Activated CD8-positive, alpha-beta memory T cell treated with anti-CD3 and anti-CD28 coated beads for 24 hours (primary cell): ENCODE measurements around the gene GAMT.

Source experiments
- DNase-seq: peaks from one replicate; pipeline ENCODE4 v3.0.0-alpha.2; 2020

Gene GAMT

DNA sequence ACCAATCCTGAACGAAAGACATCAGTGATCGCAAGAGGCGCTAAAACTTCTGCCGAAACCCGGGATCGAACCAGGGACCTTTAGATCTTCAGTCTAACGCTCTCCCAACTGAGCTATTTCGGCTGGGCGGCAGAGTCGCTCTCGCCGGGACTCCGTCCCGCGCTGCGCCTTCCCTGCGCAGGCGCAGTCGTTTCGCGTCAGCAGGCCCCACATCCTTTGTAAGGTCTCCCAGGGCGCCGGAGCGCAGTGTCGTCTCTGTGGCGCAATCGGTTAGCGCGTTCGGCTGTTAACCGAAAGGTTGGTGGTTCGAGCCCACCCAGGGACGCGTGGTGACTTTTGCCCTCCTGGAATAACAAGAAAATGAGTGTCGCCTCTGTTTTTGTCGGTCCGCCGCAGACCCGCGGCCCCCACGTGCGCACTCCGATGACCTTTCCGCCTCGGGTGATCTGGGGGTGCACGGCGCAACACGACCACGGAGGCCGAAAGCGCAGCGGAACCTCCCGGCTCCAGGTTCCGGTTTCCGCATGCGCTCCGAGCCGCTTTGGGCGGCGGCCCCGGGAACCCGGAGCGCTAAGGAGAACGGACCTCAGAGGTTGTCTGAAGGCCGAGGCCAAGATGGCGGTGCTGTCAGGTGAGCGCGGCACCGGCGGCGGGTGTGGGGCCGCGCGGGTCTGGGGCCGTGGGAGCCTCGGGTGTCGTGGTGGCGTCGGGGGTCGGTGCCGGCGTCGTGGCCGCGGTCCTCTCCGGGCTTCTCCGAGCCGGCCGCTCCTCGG lies 17.8 kb downstream of the GAMT start, which contains the start of gene NDUFS7:
Gene NDUFS7 (plus strand): TSS at position 596 of the 773 bp plus-strand sequence. CDS start 20 bp downstream, at position 616.
- peak; percentile 100 for DNase-seq

GRCh38 chr19:1383017-1383311 lies 18.4 kb downstream of the GAMT start:
- no peak for DNase-seq

GRCh38 chr19:1382250-1382649 lies 19.1 kb downstream of the GAMT start:
- no peak for DNase-seq

DNA sequence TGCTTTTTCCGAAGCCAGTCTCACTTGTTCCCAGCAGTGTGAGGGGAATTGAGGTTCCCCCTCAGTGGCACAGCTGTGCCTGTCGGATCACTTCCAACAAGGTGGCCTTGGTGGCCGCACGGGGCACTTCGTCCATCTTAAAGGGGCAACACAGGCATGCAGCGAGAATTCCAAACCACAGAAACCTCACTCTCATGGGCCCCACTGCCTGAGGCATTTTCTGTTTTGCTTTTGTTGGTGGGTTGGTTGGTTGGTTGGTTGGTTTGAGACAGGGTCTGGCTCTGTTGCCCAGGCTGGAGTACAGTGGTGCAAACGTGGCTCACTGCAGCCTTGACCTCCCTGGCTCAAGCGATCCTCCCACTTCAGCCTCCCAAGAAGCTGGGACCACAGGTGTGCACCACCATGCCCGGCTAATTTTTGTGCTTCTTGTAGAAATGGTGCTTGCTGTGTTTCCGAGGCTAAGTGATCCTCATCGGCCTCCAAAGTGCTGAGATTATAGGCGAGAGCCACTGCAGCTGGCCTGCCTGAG lies 21.3 kb downstream of the GAMT start:
- DNase-seq: no peak

DNA sequence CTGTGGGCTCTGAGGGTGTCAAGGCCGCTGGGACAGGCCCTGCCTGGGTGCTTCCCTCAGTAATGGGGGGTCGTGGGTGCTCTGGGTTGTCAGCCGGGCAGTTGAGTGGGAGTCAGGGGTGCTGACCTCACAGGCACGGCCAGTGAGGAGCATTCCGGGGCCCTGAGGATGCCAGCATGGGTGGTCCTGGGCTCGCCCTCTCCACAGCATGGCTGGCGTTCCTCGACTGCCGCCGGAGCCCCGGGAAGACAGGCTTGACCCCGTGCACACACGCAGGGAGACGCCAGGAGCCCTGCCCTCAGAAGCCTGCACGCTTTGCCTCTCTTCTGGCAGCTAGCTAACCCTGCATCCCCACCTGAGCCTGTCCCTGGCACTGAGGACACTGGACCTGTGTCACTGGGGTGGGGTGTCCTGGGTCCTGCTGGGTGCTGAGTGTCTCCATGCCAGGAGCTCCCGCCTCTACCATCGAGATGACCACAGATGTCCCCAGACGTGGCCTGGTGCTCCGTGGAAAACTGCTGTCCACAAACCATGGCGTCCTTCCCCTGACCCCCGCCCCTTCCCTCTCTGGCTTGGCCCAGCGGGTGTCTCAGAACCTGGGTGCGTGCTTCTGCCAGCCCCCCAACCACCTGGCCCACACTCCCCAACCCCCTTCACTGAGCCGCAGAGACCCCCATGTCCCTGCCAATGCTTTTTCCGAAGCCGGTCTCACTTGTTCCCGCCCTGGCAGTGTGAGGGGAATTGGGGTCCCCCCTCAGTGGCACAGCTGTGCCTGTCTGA lies 22.0 kb downstream of the GAMT start:
- DNase-seq: no peak

- no peak for DNase-seq
Measured at GRCh38 chr19:1377965-1378785, 23.2 kb downstream of the GAMT start.

GRCh38 chr19:1377176-1377964 lies 24.0 kb downstream of the GAMT start:
- no peak for DNase-seq

DNA sequence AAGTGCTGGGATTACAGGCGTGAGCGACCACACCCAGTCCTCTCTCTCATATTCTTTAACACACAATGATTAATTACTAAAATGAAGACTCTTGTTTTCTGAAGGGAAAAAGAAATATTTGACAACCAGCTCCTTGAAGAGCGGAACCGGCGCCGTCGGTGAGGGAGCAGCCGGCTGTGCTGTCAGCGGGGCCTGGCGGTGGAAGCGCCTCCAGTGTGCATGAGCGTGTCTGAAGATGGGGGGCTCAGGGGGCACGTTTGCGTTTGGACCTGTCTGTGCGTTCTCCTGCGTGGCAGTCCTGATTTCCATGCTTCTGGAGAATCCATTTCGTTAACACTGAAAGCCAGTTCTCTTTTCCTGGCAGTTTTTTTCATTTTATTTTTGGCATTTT lies 24.9 kb downstream of the GAMT start:
- DNase-seq: no peak

GRCh38 chr19:1374250-1374577 lies 27.1 kb downstream of the GAMT start:
- DNase-seq: no peak

- no peak for DNase-seq
Measured at GRCh38 chr19:1373534-1374249, 27.6 kb downstream of the GAMT start.

- no peak for DNase-seq
Measured at GRCh38 chr19:1373042-1373533, 28.3 kb downstream of the GAMT start.

DNA sequence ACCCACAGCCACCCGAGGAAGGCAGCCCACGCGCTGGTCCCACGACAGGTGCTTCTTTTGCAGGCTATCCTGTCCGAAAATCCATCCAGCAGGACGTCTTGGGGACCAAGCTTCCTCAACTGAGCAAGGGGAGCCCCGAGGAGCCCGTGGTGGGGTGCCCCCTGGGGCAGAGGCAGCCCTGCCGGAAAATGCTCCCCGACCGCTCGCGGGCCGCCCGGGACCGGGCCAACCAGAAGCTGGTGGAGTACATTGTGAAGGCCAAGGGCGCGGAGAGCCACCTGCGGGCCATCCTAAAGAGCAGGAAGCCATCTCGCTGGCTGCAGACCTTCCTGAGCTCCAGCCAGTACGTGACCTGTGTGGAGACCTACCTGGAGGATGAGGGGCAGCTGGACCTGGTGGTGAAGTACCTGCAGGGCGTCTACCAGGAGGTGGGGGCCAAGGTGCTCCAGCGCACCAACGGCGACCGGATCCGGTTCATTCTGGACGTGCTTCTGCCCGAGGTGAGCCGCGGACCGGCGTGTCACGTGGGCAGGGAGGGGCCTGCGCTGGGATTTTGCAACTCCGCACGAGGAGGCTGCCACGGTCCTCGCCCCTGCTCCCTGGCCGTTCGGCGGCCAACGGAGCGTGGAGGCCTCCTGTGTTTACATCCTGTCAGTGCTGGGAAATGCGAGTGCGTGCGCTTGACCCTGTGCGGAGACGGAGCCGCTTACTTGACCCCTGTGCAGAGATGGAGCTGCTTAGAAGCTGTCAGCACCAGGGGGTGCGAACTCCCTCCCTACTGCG lies 30.6 kb downstream of the GAMT start:
- no peak for DNase-seq

DNA sequence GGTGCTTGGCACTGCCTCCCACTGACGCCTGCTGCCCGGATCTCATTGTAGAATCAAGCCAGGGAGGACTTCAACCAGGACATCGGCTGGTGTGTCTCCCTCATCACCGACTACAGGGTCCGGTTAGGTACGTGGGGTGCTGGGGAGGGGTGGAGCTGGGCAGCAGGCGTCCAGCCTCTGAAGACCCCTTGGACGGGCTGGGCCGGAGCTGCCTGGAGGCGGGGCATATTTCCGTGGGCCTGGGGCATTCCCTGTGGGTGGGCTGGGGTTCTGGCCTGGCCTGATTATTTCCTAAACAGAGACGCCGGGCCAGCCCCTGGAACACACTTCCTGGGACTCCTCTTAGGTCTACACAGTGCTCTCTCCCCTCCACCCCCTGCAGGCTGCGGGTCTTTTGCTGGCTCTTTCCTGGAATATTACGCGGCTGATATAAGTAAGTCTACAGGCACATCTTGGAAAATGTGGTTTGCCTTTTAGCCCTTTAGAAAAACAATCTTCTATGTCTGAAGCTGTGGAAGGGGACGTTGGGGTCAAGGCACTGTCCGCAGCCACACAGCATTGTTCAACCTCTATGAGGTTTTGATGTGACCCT lies 32.0 kb downstream of the GAMT start:
- DNase-seq: no peak

- DNase-seq: no peak
Measured at GRCh38 chr19:1366899-1367870, 34.2 kb downstream of the GAMT start.

- DNase-seq: no peak
Measured at GRCh38 chr19:1366296-1366695, 35.0 kb downstream of the GAMT start.

- no peak for DNase-seq
Measured at GRCh38 chr19:1365319-1366269, 35.7 kb downstream of the GAMT start.

GRCh38 chr19:1364070-1364704 lies 37.2 kb downstream of the GAMT start:
- peak; percentile 65 for DNase-seq
